ENCODE measurements around the gene GAK.

- TF ChIP-seq SOX5 (CRISPR knock-in tag; IDR thresholded peaks at IDR 0.05; ENCODE audit: borderline replicate concordance) (no peak), HNRNPL (IDR thresholded peaks at IDR 0.05; ENCODE audit: low read depth, low read length) (no peak), SCMH1 (CRISPR knock-in tag; IDR thresholded peaks at IDR 0.05; ENCODE audit: borderline replicate concordance) (no peak), TBP (CRISPR knock-in tag; IDR thresholded peaks at IDR 0.05) (no peak), CBFB (CRISPR knock-in tag; IDR thresholded peaks at IDR 0.05) (no peak), FOXA3 (CRISPR knock-in tag; IDR thresholded peaks at IDR 0.05) (no peak), ZFX (CRISPR knock-in tag; IDR thresholded peaks at IDR 0.05; ENCODE audit: low read depth) (no peak), ZNF343 (CRISPR knock-in tag; IDR thresholded peaks at IDR 0.05) (no peak), KLF16 (CRISPR knock-in tag; IDR thresholded peaks at IDR 0.05) (no peak), ATF2 (CRISPR knock-in tag; IDR thresholded peaks at IDR 0.05) (no peak), CBX5 (CRISPR knock-in tag; IDR thresholded peaks at IDR 0.05; ENCODE audit: borderline replicate concordance) (no peak), RAD21 (CRISPR knock-in tag; IDR thresholded peaks at IDR 0.05) (no peak)
- TF ChIP-seq, protein P1, sequence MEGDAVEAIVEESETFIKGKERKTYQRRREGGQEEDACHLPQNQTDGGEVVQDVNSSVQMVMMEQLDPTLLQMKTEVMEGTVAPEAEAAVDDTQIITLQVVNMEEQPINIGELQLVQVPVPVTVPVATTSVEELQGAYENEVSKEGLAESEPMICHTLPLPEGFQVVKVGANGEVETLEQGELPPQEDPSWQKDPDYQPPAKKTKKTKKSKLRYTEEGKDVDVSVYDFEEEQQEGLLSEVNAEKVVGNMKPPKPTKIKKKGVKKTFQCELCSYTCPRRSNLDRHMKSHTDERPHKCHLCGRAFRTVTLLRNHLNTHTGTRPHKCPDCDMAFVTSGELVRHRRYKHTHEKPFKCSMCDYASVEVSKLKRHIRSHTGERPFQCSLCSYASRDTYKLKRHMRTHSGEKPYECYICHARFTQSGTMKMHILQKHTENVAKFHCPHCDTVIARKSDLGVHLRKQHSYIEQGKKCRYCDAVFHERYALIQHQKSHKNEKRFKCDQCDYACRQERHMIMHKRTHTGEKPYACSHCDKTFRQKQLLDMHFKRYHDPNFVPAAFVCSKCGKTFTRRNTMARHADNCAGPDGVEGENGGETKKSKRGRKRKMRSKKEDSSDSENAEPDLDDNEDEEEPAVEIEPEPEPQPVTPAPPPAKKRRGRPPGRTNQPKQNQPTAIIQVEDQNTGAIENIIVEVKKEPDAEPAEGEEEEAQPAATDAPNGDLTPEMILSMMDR (CRISPR knock-in tag; IDR thresholded peaks at IDR 0.05): no peak
Observed at GRCh38 chr4:925771-926500, 6.2 kb downstream of the GAK start.
